Kidney (tissue), 14 donors: ENCODE data around the gene CSNK1G2. TPM values are rescaled to one million over a fixed set of nuclear protein-coding genes. Genes with fewer than 3 reads are reported as not detected.

ENCODE experiments used
- DNase-seq, 5 donors: peaks; one replicate each; pipeline ENCODE4 v3.0.0-alpha.2; 2013 to 2020
- FAIRE-seq: peaks from 2 replicates; lab custom pipeline; 2012; peaks lifted over from hg19 to GRCh38; lab: Jason Lieb, UNC
- H3K27ac ChIP-seq, 2 donors: one replicate each; pipeline ENCODE4 v1.7.0; 2013; ENCODE audit warnings: low read depth in 2 of 2, low read length in 2 of 2, inconsistent platforms in 1 of 2
- H3K27me3 ChIP-seq: one replicate; pipeline ENCODE4 v1.7.1; 2013; ENCODE audit warnings: low read length, inconsistent platforms; ENCODE audit not compliant: control insufficient read depth, insufficient read depth
- H3K36me3 ChIP-seq, 3 donors: one replicate each; pipeline versions ENCODE4 v1.7.0 to v1.7.1; 2013; ENCODE audit warnings: low read length in 3 of 3, control low read depth in 1 of 3, inconsistent platforms in 1 of 3; ENCODE audit not compliant: insufficient read depth in 3 of 3, control insufficient read depth in 2 of 3
- H3K4me1 ChIP-seq, 3 donors: one replicate each; pipeline versions ENCODE4 v1.7.0 to v1.7.1; 2013; ENCODE audit warnings: low read length in 3 of 3, inconsistent platforms in 1 of 3, low read depth in 1 of 3; ENCODE audit not compliant: control insufficient read depth in 2 of 3, insufficient read depth in 2 of 3
- H3K4me3 ChIP-seq, 3 donors: one replicate each; pipeline versions ENCODE4 v1.7.0 to v1.8.1; 2013; ENCODE audit warnings: low read length in 3 of 3, control low read depth in 1 of 3, inconsistent platforms in 1 of 3
- H3K9ac ChIP-seq, 3 donors: one replicate each; pipeline versions ENCODE4 v1.7.0 to v1.7.1; 2013; ENCODE audit warnings: low read length in 3 of 3, control low read depth in 1 of 3, inconsistent platforms in 1 of 3
- H3K9me3 ChIP-seq, 3 donors: one replicate each; pipeline versions ENCODE4 v1.7.0 to v1.7.1; 2013; ENCODE audit warnings: low read length in 3 of 3, control low read depth in 1 of 3, inconsistent platforms in 1 of 3; ENCODE audit not compliant: control insufficient read depth in 2 of 3, insufficient read depth in 1 of 3
- intact Hi-C: fragments of 100-400 bp; cut with DNase I; formaldehyde crosslinking; loops from one replicate; pipeline ENCODE4 v1.11.1; 2022
- polyA plus RNA-seq: library from polyadenylated mRNA; stranded (reverse); fragments of 350-450 nt; fragmentation: Illumina TruSeq; extraction: RNeasy Lipid Tissue Mini Kit (QIAGEN cat#74804); gene quantifications from one replicate; pipeline ENCODE4 v1.2.3, GENCODE V29; 2014; ENCODE audit warnings: low read depth, low replicate concordance; ENCODE audit not compliant: insufficient read depth
- total RNA-seq: library from RNA; stranded (reverse); fragmentation: NEBNext Ultra II Directional; extraction: Animal tissue kit (Norgen Biotek cat#: 25700); gene quantifications from one replicate; pipeline ENCODE4 v1.2.1, GENCODE V29; 2021
- TF ChIP-seq, protein P1 (sequence below): IDR thresholded peaks from 3 replicates; pipeline ENCODE4 v1.5.1; 2012; ENCODE audit warnings: mild to moderate bottlenecking, moderate library complexity, borderline replicate concordance; ENCODE audit not compliant: insufficient read depth; ENCODE audit errors: extremely low read depth
- donor health status: control.
- donor health status: control.
- donor health status: control.
- donor health status: control.
- donor health status: control.
- donor health status: DM: yes; HTN: yes; CAD: no.
- donor health status: Normal renal cell carcinoma (clear cell type).

The CSNK1G2 gene
- total and polyA plus RNA-seq, 2 donors from 2014 or later: 33.1 to 66.2 TPM

DNA sequence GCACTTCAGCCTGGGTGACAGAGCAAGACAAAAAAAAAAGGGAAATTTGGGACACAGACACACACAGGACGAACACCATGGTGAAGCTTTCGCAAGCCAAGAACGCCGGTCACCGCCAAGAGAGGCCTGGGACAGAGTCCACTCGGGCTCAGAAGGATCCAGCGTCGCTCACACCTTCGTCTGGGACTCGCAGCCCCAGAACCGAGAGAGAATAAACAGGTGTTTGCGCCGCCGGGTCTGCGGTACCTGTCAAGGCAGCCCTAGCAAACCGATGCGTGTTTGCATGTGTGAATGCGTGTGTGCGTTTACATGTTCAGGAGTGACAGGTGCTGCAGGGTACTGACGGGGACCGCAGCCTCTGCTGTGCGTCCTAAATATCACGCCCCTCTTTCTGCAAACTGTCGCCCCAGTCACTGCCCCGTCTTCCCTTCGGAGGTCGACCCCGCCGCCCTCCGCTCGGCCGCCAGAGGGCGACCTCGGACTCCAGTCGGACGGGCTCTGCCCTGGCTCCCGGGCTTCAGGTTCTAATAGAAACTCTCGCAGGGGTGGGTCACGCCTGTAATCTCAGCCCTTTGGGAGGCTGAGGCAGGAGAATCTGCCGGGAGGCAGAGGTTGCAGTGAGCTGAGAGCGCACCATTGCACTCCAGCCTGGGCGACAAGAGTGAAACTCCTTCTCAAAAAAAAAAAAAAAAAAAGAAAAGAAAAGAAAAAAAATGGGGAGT, 11.8 kb upstream of the CSNK1G2 start:
- H3K4me1 ChIP-seq: peaks cover 0 to 7% (median 6%) of the 10 kb centered on the region in 3 donors
- H3K9me3 ChIP-seq: no peaks in the 10 kb centered on the region
- TF ChIP-seq, protein P1, sequence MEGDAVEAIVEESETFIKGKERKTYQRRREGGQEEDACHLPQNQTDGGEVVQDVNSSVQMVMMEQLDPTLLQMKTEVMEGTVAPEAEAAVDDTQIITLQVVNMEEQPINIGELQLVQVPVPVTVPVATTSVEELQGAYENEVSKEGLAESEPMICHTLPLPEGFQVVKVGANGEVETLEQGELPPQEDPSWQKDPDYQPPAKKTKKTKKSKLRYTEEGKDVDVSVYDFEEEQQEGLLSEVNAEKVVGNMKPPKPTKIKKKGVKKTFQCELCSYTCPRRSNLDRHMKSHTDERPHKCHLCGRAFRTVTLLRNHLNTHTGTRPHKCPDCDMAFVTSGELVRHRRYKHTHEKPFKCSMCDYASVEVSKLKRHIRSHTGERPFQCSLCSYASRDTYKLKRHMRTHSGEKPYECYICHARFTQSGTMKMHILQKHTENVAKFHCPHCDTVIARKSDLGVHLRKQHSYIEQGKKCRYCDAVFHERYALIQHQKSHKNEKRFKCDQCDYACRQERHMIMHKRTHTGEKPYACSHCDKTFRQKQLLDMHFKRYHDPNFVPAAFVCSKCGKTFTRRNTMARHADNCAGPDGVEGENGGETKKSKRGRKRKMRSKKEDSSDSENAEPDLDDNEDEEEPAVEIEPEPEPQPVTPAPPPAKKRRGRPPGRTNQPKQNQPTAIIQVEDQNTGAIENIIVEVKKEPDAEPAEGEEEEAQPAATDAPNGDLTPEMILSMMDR: peak; percentile 85
- no peak overlapping the region for H3K9ac ChIP-seq
- FAIRE-seq (no peak), DNase-seq (peak; percentile 75 to 91 (median 84))
- H3K27ac ChIP-seq: no peak overlapping the region
- H3K36me3 ChIP-seq: peaks cover 0 to 3% (median 0%) of the 10 kb centered on the region in 3 donors
- H3K27me3 ChIP-seq: no peaks in the 10 kb centered on the region
- H3K4me3 ChIP-seq: peak overlapping the region in 1 of 3 donors; percentile 37
- intact Hi-C loops: no loop called here

DNA sequence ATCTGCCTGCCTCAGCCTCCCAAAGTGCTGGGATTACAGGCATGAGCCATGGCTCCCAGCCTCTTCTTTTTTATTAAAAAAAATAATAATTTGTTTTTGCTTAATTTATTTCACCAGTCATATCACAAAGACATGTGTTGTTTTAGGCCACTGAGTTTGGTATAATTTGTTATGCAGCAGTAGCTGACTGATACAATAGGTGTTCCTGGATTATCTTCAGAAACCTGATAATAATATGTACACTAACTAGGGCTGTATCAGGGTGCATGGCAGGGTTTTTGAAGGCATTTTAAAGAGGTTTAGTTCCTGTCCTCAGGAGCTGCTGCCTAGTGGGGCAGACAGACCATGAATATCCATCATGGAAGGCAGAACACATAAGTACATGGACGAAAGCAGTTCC, 9.5 kb upstream of the CSNK1G2 start:
- intact Hi-C loops: no loop called here
- H3K9me3 ChIP-seq: no peaks in the 10 kb centered on the region
- H3K27me3 ChIP-seq: no peaks in the 10 kb centered on the region
- no peak for FAIRE-seq
- no peak overlapping the region for H3K27ac ChIP-seq
- H3K36me3 ChIP-seq: no peaks in the 10 kb centered on the region
- peaks cover 0 to 7% (median 6%) of the 10 kb centered on the region in 3 donors for H3K4me1 ChIP-seq
- TF ChIP-seq, protein P1: no peak
- no peak overlapping the region for H3K9ac ChIP-seq
- no peak for DNase-seq
- no peak overlapping the region for H3K4me3 ChIP-seq

DNA sequence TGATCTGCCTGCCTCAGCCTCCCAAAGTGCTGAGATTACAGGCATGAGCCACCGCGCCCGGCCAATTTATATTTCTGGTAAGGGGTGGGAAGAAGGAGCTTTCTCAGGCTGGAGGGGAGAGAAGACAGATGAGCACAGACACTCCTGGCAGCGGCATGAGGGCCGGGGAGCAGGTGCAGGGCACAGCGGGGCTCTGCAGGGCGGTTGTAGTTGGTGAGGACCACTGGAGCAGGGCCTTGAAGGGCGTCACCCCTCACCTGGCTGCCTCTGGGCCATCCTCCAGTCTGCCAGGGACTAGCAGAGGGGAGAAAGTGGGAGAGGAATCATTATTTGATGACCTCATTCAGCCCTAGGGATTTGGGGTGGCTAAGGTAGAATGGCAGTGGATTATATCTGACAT, 8.6 kb upstream of the CSNK1G2 start:
- Histone ChIP-seq H3K9me3 (no peaks in the 10 kb centered on the region), H3K9ac (no peak overlapping the region), H3K4me1 (peaks cover 0 to 7% (median 6%) of the 10 kb centered on the region in 3 donors), H3K27me3 (no peaks in the 10 kb centered on the region), H3K36me3 (no peaks in the 10 kb centered on the region), H3K27ac (no peak overlapping the region), H3K4me3 (no peak overlapping the region)
- DNase-seq (no peak), FAIRE-seq (no peak)
- intact Hi-C loops: no loop called here
- TF ChIP-seq, protein P1: no peak
